ENCODE measurements around the gene ANAPC15.

Gene ANAPC15

GRCh38 chr11:72125956-72126355, 13.5 kb upstream of the ANAPC15 start:
- DNase-seq (ENCODE audit: low spot score) = no peak

GRCh38 chr11:72124046-72124445, 11.6 kb upstream of the ANAPC15 start:
- no peak for DNase-seq (ENCODE audit: low spot score)

GRCh38 chr11:72123117-72123653, 10.7 kb upstream of the ANAPC15 start:
- DNase-seq (ENCODE audit: low spot score) = no peak

- DNase-seq (ENCODE audit: low spot score) = no peak
These were observed 10.1 kb upstream of the ANAPC15 start for GRCh38 chr11:72122607-72123006.

- no peak for DNase-seq (ENCODE audit: low spot score)
These were observed 8.4 kb upstream of the ANAPC15 start for GRCh38 chr11:72120930-72121329.

- no peak for DNase-seq (ENCODE audit: low spot score)
These were observed 6.7 kb upstream of the ANAPC15 start for GRCh38 chr11:72119198-72119597.

GRCh38 chr11:72116019-72116755, 3.7 kb upstream of the ANAPC15 start:
- DNase-seq (ENCODE audit: low spot score) = no peak

- no peak for DNase-seq (ENCODE audit: low spot score)
These were observed 2.1 kb upstream of the ANAPC15 start for GRCh38 chr11:72114570-72114969.

GRCh38 chr11:72112978-72113808, 698 bp upstream of the ANAPC15 start:
- DNase-seq (ENCODE audit: low spot score) = no peak

GRCh38 chr11:72111300-72112142, 974 bp downstream of the ANAPC15 start:
- no peak for DNase-seq (ENCODE audit: low spot score)

GRCh38 chr11:72105888-72106287, 6.6 kb downstream of the ANAPC15 start, which contains the start of gene TOMT:
TSS of gene TOMT (plus strand) at chr11:72105924. CDS start at chr11:72105952, 28 bp downstream.
- DNase-seq (ENCODE audit: low spot score) = no peak

- DNase-seq (ENCODE audit: low spot score) = no peak
These were observed 8.7 kb downstream of the ANAPC15 start for GRCh38 chr11:72103754-72104167.

GRCh38 chr11:72102946-72103753, 9.3 kb downstream of the ANAPC15 start, which contains the start of gene LAMTOR1:
TSS of gene LAMTOR1 (minus strand) at chr11:72103297. CDS start at chr11:72103224, 73 bp downstream.
- DNase-seq (ENCODE audit: low spot score) = peak; percentile 99

GRCh38 chr11:72102631-72102945, 9.9 kb downstream of the ANAPC15 start:
- DNase-seq (ENCODE audit: low spot score) = no peak

GRCh38 chr11:72102162-72102561, 10.3 kb downstream of the ANAPC15 start:
- DNase-seq (ENCODE audit: low spot score) = no peak

- DNase-seq (ENCODE audit: low spot score) = no peak
These were observed 12.0 kb downstream of the ANAPC15 start for GRCh38 chr11:72100462-72100861.

GRCh38 chr11:72100009-72100408, 12.5 kb downstream of the ANAPC15 start:
- DNase-seq (ENCODE audit: low spot score) = no peak

- DNase-seq (ENCODE audit: low spot score) = no peak
These were observed 13.8 kb downstream of the ANAPC15 start for GRCh38 chr11:72098741-72099140.

GRCh38 chr11:72091292-72091691, 21.2 kb downstream of the ANAPC15 start:
- peak; percentile 73 for DNase-seq (ENCODE audit: low spot score)

- DNase-seq (ENCODE audit: low spot score) = no peak
These were observed 24.3 kb downstream of the ANAPC15 start for GRCh38 chr11:72088076-72088808.
